ENCODE measurements around the gene PCSK2. TPM values are rescaled to one million over a fixed set of nuclear protein-coding genes. Genes with fewer than 3 reads are reported as not detected.

PCSK2 gene
- polyA plus RNA-seq, 1 experiment = not detected

GRCh38 chr20:17423782-17424181, 196.9 kb downstream of the PCSK2 start:
- ChIA-PET CTCF (interaction anchor here (1.0 to 5.1 kb wide), 2 partner anchors 8 to 622 kb away, joined by 5 to 32 read pairs; no protein-coding TSS in a partner anchor), POLR2A (no interaction called here)
- H3K9me3 ChIP-seq (ENCODE audit: control insufficient read depth, insufficient read depth, low read length) = no peaks in the 10 kb centered on the region
- H3K4me3 ChIP-seq (ENCODE audit: low read depth, low read length) = no peak overlapping the region
- H3K27me3 ChIP-seq (ENCODE audit: control insufficient read depth, insufficient read depth, low read length) = no peaks in the 10 kb centered on the region
- no peak for DNase-seq (ENCODE audit: low read depth, low spot score)
- TF ChIP-seq CTCF (IDR thresholded peaks at IDR 0.05; ENCODE audit: low read depth, low read length) = no peak
- no peak overlapping the region for H3K27ac ChIP-seq (ENCODE audit: low read depth, low read length)

GRCh38 chr20:17427638-17428037, 200.8 kb downstream of the PCSK2 start:
- DNase-seq (ENCODE audit: low read depth, low spot score) = no peak
- no peak overlapping the region for H3K4me3 ChIP-seq (ENCODE audit: low read depth, low read length)
- no peak overlapping the region for H3K27ac ChIP-seq (ENCODE audit: low read depth, low read length)
- H3K9me3 ChIP-seq (ENCODE audit: control insufficient read depth, insufficient read depth, low read length) = no peaks in the 10 kb centered on the region
- POLR2A ChIA-PET = no interaction called here
- no peaks in the 10 kb centered on the region for H3K27me3 ChIP-seq (ENCODE audit: control insufficient read depth, insufficient read depth, low read length)
- TF ChIP-seq CTCF (IDR thresholded peaks at IDR 0.05; ENCODE audit: low read depth, low read length) = no peak
- CTCF ChIA-PET = interaction anchor here (10.7 kb wide), 1 partner anchor 625 kb away, joined by 443 read pairs; no protein-coding TSS in a partner anchor

- H3K27ac ChIP-seq (ENCODE audit: low read depth, low read length) = no peak overlapping the region
- DNase-seq (ENCODE audit: low read depth, low spot score) = no peak
- ChIA-PET POLR2A (no interaction called here), CTCF (interaction anchor here (0.8 to 10.7 kb wide), 9 partner anchors 9 to 628 kb away, joined by 3 to 443 read pairs (median 5); no protein-coding TSS in a partner anchor)
- H3K27me3 ChIP-seq (ENCODE audit: control insufficient read depth, insufficient read depth, low read length) = no peaks in the 10 kb centered on the region
- TF ChIP-seq CTCF (IDR thresholded peaks at IDR 0.05; ENCODE audit: low read depth, low read length) = no peak
- H3K9me3 ChIP-seq (ENCODE audit: control insufficient read depth, insufficient read depth, low read length) = no peaks in the 10 kb centered on the region
- H3K4me3 ChIP-seq (ENCODE audit: low read depth, low read length) = no peak overlapping the region
Measured at GRCh38 chr20:17430125-17430950, 203.5 kb downstream of the PCSK2 start.

- DNase-seq (ENCODE audit: low read depth, low spot score) = peak; percentile 20
- no peak overlapping the region for H3K27ac ChIP-seq (ENCODE audit: low read depth, low read length)
- POLR2A ChIA-PET = no interaction called here
- peak; percentile 87 for TF ChIP-seq CTCF (IDR thresholded peaks at IDR 0.05; ENCODE audit: low read depth, low read length)
- H3K4me3 ChIP-seq (ENCODE audit: low read depth, low read length) = no peak overlapping the region
- CTCF ChIA-PET = interaction anchor here (0.5 to 10.7 kb wide), 22 partner anchors 11 to 1075 kb away, joined by 3 to 443 read pairs (median 4); no protein-coding TSS in a partner anchor
- no peaks in the 10 kb centered on the region for H3K9me3 ChIP-seq (ENCODE audit: control insufficient read depth, insufficient read depth, low read length)
- H3K27me3 ChIP-seq (ENCODE audit: control insufficient read depth, insufficient read depth, low read length) = no peaks in the 10 kb centered on the region
Measured at GRCh38 chr20:17431621-17432364, 205.0 kb downstream of the PCSK2 start.
